LNCaP clone FGC (cell line): ENCODE data around the gene DLGAP1.

ENCODE experiments used
- DNase-seq: peaks from one replicate; pipeline ENCODE4 v3.0.0-alpha.2; 2011; ENCODE audit warnings: low read depth
- H3K4me3 ChIP-seq: 2 replicates; pipeline ENCODE4 v1.5.1; 2011; ENCODE audit warnings: mild to moderate bottlenecking, low read depth, low read length, control low read depth
- CTCF ChIP-seq: IDR thresholded peaks from 2 replicates; pipeline ENCODE4 v1.5.1; 2012; ENCODE audit warnings: mild to moderate bottlenecking; ENCODE audit not compliant: control insufficient read depth, insufficient read depth; ENCODE audit errors: extremely low read depth

The DLGAP1 gene

GRCh38 chr18:4200399-4200798 is 254.7 kb downstream of the DLGAP1 start:
- DNase-seq: no peak

GRCh38 chr18:4198956-4199355 is 256.2 kb downstream of the DLGAP1 start:
- no peak overlapping the region for H3K4me3 ChIP-seq
- DNase-seq: no peak
- TF ChIP-seq CTCF: no peak

More at GRCh38 chr18:4200399-4200798, 254.7 kb downstream of the DLGAP1 start:
- H3K4me3 ChIP-seq: no peak overlapping the region
- no peak for TF ChIP-seq CTCF

- no peak overlapping the region for H3K4me3 ChIP-seq
- no peak for TF ChIP-seq CTCF
- no peak for DNase-seq
These were observed 258.8 kb downstream of the DLGAP1 start for GRCh38 chr18:4196351-4196750.

GRCh38 chr18:4193086-4193485 is 262.0 kb downstream of the DLGAP1 start:
- H3K4me3 ChIP-seq: no peak overlapping the region
- TF ChIP-seq CTCF: no peak
- no peak for DNase-seq

GRCh38 chr18:4181882-4182568 is 273.1 kb downstream of the DLGAP1 start:
- TF ChIP-seq CTCF: peak; percentile 38
- no peak overlapping the region for H3K4me3 ChIP-seq
- no peak for DNase-seq

GRCh38 chr18:4181086-4181485 is 274.0 kb downstream of the DLGAP1 start:
- TF ChIP-seq CTCF: no peak
- DNase-seq: no peak
- H3K4me3 ChIP-seq: no peak overlapping the region
